ENCODE measurements around the gene LRRC58. TPM values are rescaled to one million over a fixed set of nuclear protein-coding genes. Genes with fewer than 3 reads are reported as not detected.

LRRC58 gene
- total RNA-seq, 2 donors from 2014 or later: 16.6 to 17.0 TPM

DNA sequence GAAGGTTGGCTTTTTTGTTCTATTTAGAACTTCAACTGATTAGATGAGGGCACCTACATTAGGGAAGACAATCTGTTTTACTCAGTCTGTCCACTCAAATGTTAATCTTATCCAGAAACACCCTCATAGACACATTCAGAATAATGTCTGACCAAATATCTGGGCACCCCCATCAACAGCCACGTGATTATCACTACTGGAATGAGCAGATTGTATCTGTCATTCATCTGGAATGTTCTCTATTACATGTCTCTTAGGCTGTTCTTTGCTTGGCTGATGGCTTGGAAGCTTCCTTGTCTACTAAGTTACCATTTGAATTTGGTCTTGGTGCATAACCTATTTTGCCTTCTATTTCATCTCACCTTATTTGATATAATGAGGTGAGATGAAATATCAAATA is 15.7 kb upstream of the LRRC58 start:
- no peak overlapping the region for H3K4me3 ChIP-seq
- H3K27ac ChIP-seq: no peak overlapping the region
- H3K4me1 ChIP-seq: no peaks in the 10 kb centered on the region
- intact Hi-C loops (cut with DNase I): no loop called here
- H3K27me3 ChIP-seq: no peaks in the 10 kb centered on the region
- no peaks in the 10 kb centered on the region for H3K36me3 ChIP-seq
- no peak for DNase-seq
- TF ChIP-seq, protein P1, sequence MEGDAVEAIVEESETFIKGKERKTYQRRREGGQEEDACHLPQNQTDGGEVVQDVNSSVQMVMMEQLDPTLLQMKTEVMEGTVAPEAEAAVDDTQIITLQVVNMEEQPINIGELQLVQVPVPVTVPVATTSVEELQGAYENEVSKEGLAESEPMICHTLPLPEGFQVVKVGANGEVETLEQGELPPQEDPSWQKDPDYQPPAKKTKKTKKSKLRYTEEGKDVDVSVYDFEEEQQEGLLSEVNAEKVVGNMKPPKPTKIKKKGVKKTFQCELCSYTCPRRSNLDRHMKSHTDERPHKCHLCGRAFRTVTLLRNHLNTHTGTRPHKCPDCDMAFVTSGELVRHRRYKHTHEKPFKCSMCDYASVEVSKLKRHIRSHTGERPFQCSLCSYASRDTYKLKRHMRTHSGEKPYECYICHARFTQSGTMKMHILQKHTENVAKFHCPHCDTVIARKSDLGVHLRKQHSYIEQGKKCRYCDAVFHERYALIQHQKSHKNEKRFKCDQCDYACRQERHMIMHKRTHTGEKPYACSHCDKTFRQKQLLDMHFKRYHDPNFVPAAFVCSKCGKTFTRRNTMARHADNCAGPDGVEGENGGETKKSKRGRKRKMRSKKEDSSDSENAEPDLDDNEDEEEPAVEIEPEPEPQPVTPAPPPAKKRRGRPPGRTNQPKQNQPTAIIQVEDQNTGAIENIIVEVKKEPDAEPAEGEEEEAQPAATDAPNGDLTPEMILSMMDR (IDR thresholded peaks at IDR 0.05): no peak
- no peak overlapping the region for H3K9ac ChIP-seq (ENCODE audit: low read depth in 2 of 2, low read length in 2 of 2)
- H3K9me3 ChIP-seq: no peaks in the 10 kb centered on the region

- no peaks in the 10 kb centered on the region for H3K27me3 ChIP-seq
- H3K4me3 ChIP-seq: no peak overlapping the region
- TF ChIP-seq, protein P1 (IDR thresholded peaks at IDR 0.05): no peak
- no peaks in the 10 kb centered on the region for H3K36me3 ChIP-seq
- intact Hi-C loops (cut with DNase I): no loop called here
- no peak overlapping the region for H3K9ac ChIP-seq (ENCODE audit: low read depth in 2 of 2, low read length in 2 of 2)
- H3K4me1 ChIP-seq: no peaks in the 10 kb centered on the region
- H3K27ac ChIP-seq: no peak overlapping the region
- no peak for DNase-seq
- no peaks in the 10 kb centered on the region for H3K9me3 ChIP-seq
Measured at GRCh38 chr3:120364101-120364500, 14.9 kb upstream of the LRRC58 start.

DNA sequence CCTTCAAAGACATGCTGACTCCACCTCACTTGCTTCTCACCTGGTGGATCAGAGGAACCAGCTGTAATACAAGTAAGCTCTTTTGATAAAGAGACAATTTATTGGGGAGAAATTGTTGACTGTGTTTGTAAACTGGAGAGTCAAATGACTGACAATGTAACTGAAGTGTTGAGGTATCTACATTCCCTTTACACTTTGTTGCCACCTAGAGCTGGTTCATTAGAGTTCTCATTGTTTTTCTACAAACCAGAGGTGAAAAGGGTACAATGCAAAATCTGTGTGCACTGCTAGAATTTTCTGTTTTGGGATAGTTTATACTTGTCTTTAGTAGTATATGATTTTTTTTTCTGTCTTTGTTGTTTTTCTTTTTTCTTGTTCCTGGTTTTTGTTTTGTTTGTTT is 8.7 kb upstream of the LRRC58 start:
- H3K27ac ChIP-seq: no peak overlapping the region
- TF ChIP-seq, protein P1 (IDR thresholded peaks at IDR 0.05): no peak
- no peaks in the 10 kb centered on the region for H3K4me1 ChIP-seq
- H3K4me3 ChIP-seq: no peak overlapping the region
- no peak for DNase-seq
- H3K9me3 ChIP-seq: no peaks in the 10 kb centered on the region
- no peak overlapping the region for H3K9ac ChIP-seq (ENCODE audit: low read depth in 2 of 2, low read length in 2 of 2)
- intact Hi-C loops (cut with DNase I): no loop called here
- H3K36me3 ChIP-seq: no peaks in the 10 kb centered on the region
- H3K27me3 ChIP-seq: no peaks in the 10 kb centered on the region

DNA sequence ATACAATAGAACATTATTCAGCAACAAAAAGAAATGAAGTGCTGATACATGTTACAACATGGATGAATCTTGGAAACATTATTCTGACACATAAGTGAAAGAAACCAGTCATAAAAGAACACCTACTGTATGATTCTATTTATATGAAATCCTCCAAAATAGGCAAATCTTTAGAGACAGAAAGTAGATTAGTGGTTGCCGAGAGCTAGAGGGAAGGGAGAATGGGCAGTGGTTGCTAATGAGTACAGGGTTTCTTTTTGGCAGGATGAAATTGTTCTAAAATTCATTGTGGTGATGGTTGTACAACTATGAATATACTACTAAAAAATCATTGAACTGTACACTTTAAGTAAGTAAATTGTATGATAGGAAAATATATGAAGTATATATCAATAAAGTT is 6.3 kb upstream of the LRRC58 start:
- Histone ChIP-seq H3K9me3 (no peaks in the 10 kb centered on the region), H3K36me3 (no peaks in the 10 kb centered on the region), H3K27me3 (no peaks in the 10 kb centered on the region), H3K27ac (no peak overlapping the region), H3K4me1 (no peaks in the 10 kb centered on the region), H3K9ac (ENCODE audit: low read depth in 2 of 2, low read length in 2 of 2) (no peak overlapping the region), H3K4me3 (no peak overlapping the region)
- intact Hi-C loops (cut with DNase I): no loop called here
- no peak for DNase-seq
- TF ChIP-seq, protein P1 (IDR thresholded peaks at IDR 0.05): no peak

DNA sequence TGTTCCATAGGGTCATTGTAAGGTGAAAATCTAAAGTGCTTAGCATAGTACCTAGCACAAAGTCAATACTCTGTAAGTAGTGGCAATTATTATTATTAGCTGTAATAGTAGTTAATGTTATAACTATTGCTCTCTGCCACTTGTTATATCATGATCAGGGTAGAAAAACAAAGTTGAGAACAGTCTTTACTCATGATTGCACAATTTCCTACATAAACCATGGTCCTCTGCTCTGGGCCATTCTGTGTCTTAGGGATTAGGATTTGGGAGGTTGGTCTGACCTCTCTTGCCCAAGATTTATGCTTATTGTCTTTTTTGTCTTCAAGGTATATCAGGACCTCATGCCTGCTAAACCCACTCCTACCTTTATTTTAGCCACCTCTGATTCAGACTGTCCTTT is 4.3 kb upstream of the LRRC58 start:
- intact Hi-C loops (cut with DNase I): no loop called here
- H3K9ac ChIP-seq (ENCODE audit: low read depth in 2 of 2, low read length in 2 of 2): no peak overlapping the region
- TF ChIP-seq, protein P1 (IDR thresholded peaks at IDR 0.05): no peak
- peaks cover 5% of the 10 kb centered on the region for H3K4me1 ChIP-seq
- DNase-seq: no peak
- H3K36me3 ChIP-seq: no peaks in the 10 kb centered on the region
- no peak overlapping the region for H3K27ac ChIP-seq
- no peaks in the 10 kb centered on the region for H3K27me3 ChIP-seq
- no peaks in the 10 kb centered on the region for H3K9me3 ChIP-seq
- H3K4me3 ChIP-seq: no peak overlapping the region

- H3K27ac ChIP-seq: no peak overlapping the region
- no peak overlapping the region for H3K4me3 ChIP-seq
- no peaks in the 10 kb centered on the region for H3K36me3 ChIP-seq
- intact Hi-C loops (cut with DNase I): no loop called here
- no peak for DNase-seq
- H3K4me1 ChIP-seq: peaks cover 5% of the 10 kb centered on the region
- H3K9ac ChIP-seq (ENCODE audit: low read depth in 2 of 2, low read length in 2 of 2): no peak overlapping the region
- TF ChIP-seq, protein P1 (IDR thresholded peaks at IDR 0.05): no peak
- H3K27me3 ChIP-seq: no peaks in the 10 kb centered on the region
- no peaks in the 10 kb centered on the region for H3K9me3 ChIP-seq
Measured at GRCh38 chr3:120352017-120352416, 2.9 kb upstream of the LRRC58 start.
